ENCODE measurements around the gene NGDN.
"Not testable (repeated sequence)": the region's sequence is repeated elsewhere in the genome, so short reads cannot be mapped to it uniquely, and the experiment has no call there.

The NGDN gene

GRCh38 chr14:23469127-23469905, at the start of gene NGDN:
Gene NGDN (plus strand): TSS chr14:23469703. CDS start chr14:23469716, 13 bp downstream.
- Histone ChIP-seq H3K27me3 (ENCODE audit: control insufficient read depth in 5 of 5, insufficient read depth in 4 of 5, low read length in 5 of 5) (no peaks in the 10 kb centered on the region), H3K9me3 (ENCODE audit: control insufficient read depth in 5 of 5, low read length in 5 of 5) (no peaks in the 10 kb centered on the region), H3K36me3 (ENCODE audit: control insufficient read depth in 5 of 5, insufficient read depth in 5 of 5, low read length in 5 of 5) (peaks cover 11 to 34% (median 26%) of the 10 kb centered on the region in 5 donors), H3K4me1 (ENCODE audit: control insufficient read depth in 5 of 5, insufficient read depth in 5 of 5, low read length in 5 of 5) (peaks cover 4 to 16% (median 14%) of the 10 kb centered on the region in 5 donors), H3K9ac (ENCODE audit: low read length in 5 of 5) (peak within 1 kb of the TSS; percentile 92 to 99 (median 97)), H3K27ac (ENCODE audit: low read depth, low read length) (peak within 1 kb of the TSS; percentile 95), H3K4me3 (ENCODE audit: low read depth in 1 of 5, low read length in 5 of 5) (peak within 1 kb of the TSS; percentile 97 to 100 (median 99))

GRCh38 chr14:23421594-23421993, 47.9 kb upstream of the NGDN start:
- H3K27ac ChIP-seq (ENCODE audit: low read depth, low read length) = no peak overlapping the region
- peaks cover 0 to 6% (median 2%) of the 10 kb centered on the region in 5 donors for H3K27me3 ChIP-seq (ENCODE audit: control insufficient read depth in 5 of 5, insufficient read depth in 4 of 5, low read length in 5 of 5)
- H3K9me3 ChIP-seq (ENCODE audit: control insufficient read depth in 5 of 5, low read length in 5 of 5) = no peaks in the 10 kb centered on the region

GRCh38 chr14:23423657-23424056, 45.8 kb upstream of the NGDN start:
- no peaks in the 10 kb centered on the region for H3K9me3 ChIP-seq (ENCODE audit: control insufficient read depth in 5 of 5, low read length in 5 of 5)
- H3K36me3 ChIP-seq (ENCODE audit: control insufficient read depth in 5 of 5, insufficient read depth in 5 of 5, low read length in 5 of 5) = no peaks in the 10 kb centered on the region
- peaks cover 0 to 4% (median 0%) of the 10 kb centered on the region in 5 donors for H3K27me3 ChIP-seq (ENCODE audit: control insufficient read depth in 5 of 5, insufficient read depth in 4 of 5, low read length in 5 of 5)
- no peaks in the 10 kb centered on the region for H3K4me1 ChIP-seq (ENCODE audit: control insufficient read depth in 5 of 5, insufficient read depth in 5 of 5, low read length in 5 of 5)
- no peak overlapping the region for H3K9ac ChIP-seq (ENCODE audit: low read length in 5 of 5)
- H3K27ac ChIP-seq (ENCODE audit: low read depth, low read length) = no peak overlapping the region
- H3K4me3 ChIP-seq (ENCODE audit: low read depth in 1 of 5, low read length in 5 of 5) = no peak overlapping the region

More at GRCh38 chr14:23421594-23421993, 47.9 kb upstream of the NGDN start:
- Histone ChIP-seq H3K9ac (ENCODE audit: low read length in 5 of 5) (no peak overlapping the region), H3K4me3 (ENCODE audit: low read depth in 1 of 5, low read length in 5 of 5) (no peak overlapping the region), H3K36me3 (ENCODE audit: control insufficient read depth in 5 of 5, insufficient read depth in 5 of 5, low read length in 5 of 5) (no peaks in the 10 kb centered on the region), H3K4me1 (ENCODE audit: control insufficient read depth in 5 of 5, insufficient read depth in 5 of 5, low read length in 5 of 5) (no peaks in the 10 kb centered on the region)

- H3K9ac ChIP-seq (ENCODE audit: low read length in 5 of 5) = no peak overlapping the region
- no peaks in the 10 kb centered on the region for H3K4me1 ChIP-seq (ENCODE audit: control insufficient read depth in 5 of 5, insufficient read depth in 5 of 5, low read length in 5 of 5)
- H3K36me3 ChIP-seq (ENCODE audit: control insufficient read depth in 5 of 5, insufficient read depth in 5 of 5, low read length in 5 of 5) = no peaks in the 10 kb centered on the region
- no peaks in the 10 kb centered on the region for H3K9me3 ChIP-seq (ENCODE audit: control insufficient read depth in 5 of 5, low read length in 5 of 5)
- peaks cover 0 to 10% (median 4%) of the 10 kb centered on the region in 5 donors for H3K27me3 ChIP-seq (ENCODE audit: control insufficient read depth in 5 of 5, insufficient read depth in 4 of 5, low read length in 5 of 5)
- H3K4me3 ChIP-seq (ENCODE audit: low read depth in 1 of 5, low read length in 5 of 5) = no peak overlapping the region
- no peak overlapping the region for H3K27ac ChIP-seq (ENCODE audit: low read depth, low read length)
Measured at GRCh38 chr14:23425169-23425568, 44.3 kb upstream of the NGDN start.

- not testable (repeated sequence) for H3K4me1 ChIP-seq (ENCODE audit: control insufficient read depth in 5 of 5, insufficient read depth in 5 of 5, low read length in 5 of 5); H3K9me3 ChIP-seq (ENCODE audit: control insufficient read depth in 5 of 5, low read length in 5 of 5); H3K27ac ChIP-seq (ENCODE audit: low read depth, low read length); H3K9ac ChIP-seq (ENCODE audit: low read length in 5 of 5); H3K36me3 ChIP-seq (ENCODE audit: control insufficient read depth in 5 of 5, insufficient read depth in 5 of 5, low read length in 5 of 5); H3K4me3 ChIP-seq (ENCODE audit: low read depth in 1 of 5, low read length in 5 of 5)
- peaks cover 0 to 11% (median 4%) of the 10 kb centered on the region in 5 donors for H3K27me3 ChIP-seq (ENCODE audit: control insufficient read depth in 5 of 5, insufficient read depth in 4 of 5, low read length in 5 of 5)
Measured at GRCh38 chr14:23425798-23426197, 43.7 kb upstream of the NGDN start.

GRCh38 chr14:23428686-23429495, 40.6 kb upstream of the NGDN start:
- H3K27ac ChIP-seq (ENCODE audit: low read depth, low read length) = no peak overlapping the region
- peaks cover 0 to 19% (median 4%) of the 10 kb centered on the region in 5 donors for H3K27me3 ChIP-seq (ENCODE audit: control insufficient read depth in 5 of 5, insufficient read depth in 4 of 5, low read length in 5 of 5)
- no peaks in the 10 kb centered on the region for H3K36me3 ChIP-seq (ENCODE audit: control insufficient read depth in 5 of 5, insufficient read depth in 5 of 5, low read length in 5 of 5)
- no peak overlapping the region for H3K9ac ChIP-seq (ENCODE audit: low read length in 5 of 5)
- H3K4me3 ChIP-seq (ENCODE audit: low read depth in 1 of 5, low read length in 5 of 5) = no peak overlapping the region
- H3K4me1 ChIP-seq (ENCODE audit: control insufficient read depth in 5 of 5, insufficient read depth in 5 of 5, low read length in 5 of 5) = no peaks in the 10 kb centered on the region
- H3K9me3 ChIP-seq (ENCODE audit: control insufficient read depth in 5 of 5, low read length in 5 of 5) = no peaks in the 10 kb centered on the region

- Histone ChIP-seq H3K27me3 (ENCODE audit: control insufficient read depth in 5 of 5, insufficient read depth in 4 of 5, low read length in 5 of 5) (peaks cover 0 to 19% (median 4%) of the 10 kb centered on the region in 5 donors), H3K27ac (ENCODE audit: low read depth, low read length) (no peak overlapping the region), H3K36me3 (ENCODE audit: control insufficient read depth in 5 of 5, insufficient read depth in 5 of 5, low read length in 5 of 5) (no peaks in the 10 kb centered on the region), H3K9ac (ENCODE audit: low read length in 5 of 5) (no peak overlapping the region), H3K9me3 (ENCODE audit: control insufficient read depth in 5 of 5, low read length in 5 of 5) (no peaks in the 10 kb centered on the region), H3K4me1 (ENCODE audit: control insufficient read depth in 5 of 5, insufficient read depth in 5 of 5, low read length in 5 of 5) (no peaks in the 10 kb centered on the region), H3K4me3 (ENCODE audit: low read depth in 1 of 5, low read length in 5 of 5) (no peak overlapping the region)
Measured at GRCh38 chr14:23430016-23430722, 39.3 kb upstream of the NGDN start.

GRCh38 chr14:23430723-23431085, 38.8 kb upstream of the NGDN start:
- Histone ChIP-seq H3K9me3 (ENCODE audit: control insufficient read depth in 5 of 5, low read length in 5 of 5) (no peaks in the 10 kb centered on the region), H3K27ac (ENCODE audit: low read depth, low read length) (no peak overlapping the region), H3K9ac (ENCODE audit: low read length in 5 of 5) (no peak overlapping the region), H3K27me3 (ENCODE audit: control insufficient read depth in 5 of 5, insufficient read depth in 4 of 5, low read length in 5 of 5) (peaks cover 0 to 19% (median 4%) of the 10 kb centered on the region in 5 donors), H3K4me3 (ENCODE audit: low read depth in 1 of 5, low read length in 5 of 5) (no peak overlapping the region), H3K4me1 (ENCODE audit: control insufficient read depth in 5 of 5, insufficient read depth in 5 of 5, low read length in 5 of 5) (no peaks in the 10 kb centered on the region), H3K36me3 (ENCODE audit: control insufficient read depth in 5 of 5, insufficient read depth in 5 of 5, low read length in 5 of 5) (no peaks in the 10 kb centered on the region)

- H3K4me3 ChIP-seq (ENCODE audit: low read depth in 1 of 5, low read length in 5 of 5) = no peak overlapping the region
- no peaks in the 10 kb centered on the region for H3K9me3 ChIP-seq (ENCODE audit: control insufficient read depth in 5 of 5, low read length in 5 of 5)
- no peak overlapping the region for H3K27ac ChIP-seq (ENCODE audit: low read depth, low read length)
- H3K27me3 ChIP-seq (ENCODE audit: control insufficient read depth in 5 of 5, insufficient read depth in 4 of 5, low read length in 5 of 5) = peaks cover 0 to 19% (median 4%) of the 10 kb centered on the region in 5 donors
- H3K9ac ChIP-seq (ENCODE audit: low read length in 5 of 5) = no peak overlapping the region
- no peaks in the 10 kb centered on the region for H3K4me1 ChIP-seq (ENCODE audit: control insufficient read depth in 5 of 5, insufficient read depth in 5 of 5, low read length in 5 of 5)
- H3K36me3 ChIP-seq (ENCODE audit: control insufficient read depth in 5 of 5, insufficient read depth in 5 of 5, low read length in 5 of 5) = no peaks in the 10 kb centered on the region
Measured at GRCh38 chr14:23431486-23431885, 38.0 kb upstream of the NGDN start.
